Activated CD8-positive, alpha-beta T cell treated with anti-CD3 and anti-CD28 coated beads, Interleukin-2, amount 10 ng/mL, durations not matched to agents 7 days and 5 days (primary cell): Measurements from ENCODE around the gene LCTL. TPM values are rescaled to one million over a fixed set of nuclear protein-coding genes. Genes with fewer than 3 reads are reported as not detected.
A peak's percentile ranks its signal among the peaks of the same experiment; 100 is the strongest.

Experiments used
- ATAC-seq: fragments of 150-1000 bp; cut with Tn5 transposase; one replicate; pipeline ENCODE4 v1.10.0; 2021; ENCODE audit warnings: moderate library complexity
- CTCF ChIA-PET: fragments of 350-600 bp; sonication (Branson Sonifier 250); formaldehyde crosslinking; loops from one replicate; lab custom pipeline; 2021; ENCODE audit warnings: antibody characterized with exemption; lab: Charles Lee
- POLR2A ChIA-PET: fragments of 350-600 bp; sonication (Branson Sonifier 250); formaldehyde crosslinking; loops from one replicate; lab custom pipeline; 2021; ENCODE audit warnings: antibody characterized with exemption; lab: Charles Lee
- DNase-seq: peaks from one replicate; pipeline ENCODE4 v3.0.0-alpha.2; 2020
- H3K27ac Mint-ChIP-seq: one replicate; pipeline ENCODE4 v1.8.0; 2021; ENCODE audit warnings: mild to moderate bottlenecking, mixed read lengths
- H3K27me3 Mint-ChIP-seq: one replicate; pipeline ENCODE4 v1.8.0; 2021; ENCODE audit warnings: low read depth, mixed read lengths
- H3K36me3 Mint-ChIP-seq: one replicate; pipeline ENCODE4 v1.8.0; 2021; ENCODE audit warnings: low read depth, mixed read lengths
- H3K4me1 Mint-ChIP-seq: one replicate; pipeline ENCODE4 v1.8.0; 2021; ENCODE audit warnings: low read depth, mixed read lengths
- H3K4me3 Mint-ChIP-seq: one replicate; pipeline ENCODE4 v1.8.0; 2021; ENCODE audit warnings: mild to moderate bottlenecking, mixed read lengths
- H3K9me3 Mint-ChIP-seq: one replicate; pipeline ENCODE4 v1.8.0; 2022; ENCODE audit warnings: mixed read lengths; ENCODE audit not compliant: insufficient read depth
- total RNA-seq, 2 experiments: library from RNA; stranded (reverse); gene quantifications; one replicate each; pipeline ENCODE4 v1.2.3, GENCODE V29; 2021

Gene LCTL, protein sequence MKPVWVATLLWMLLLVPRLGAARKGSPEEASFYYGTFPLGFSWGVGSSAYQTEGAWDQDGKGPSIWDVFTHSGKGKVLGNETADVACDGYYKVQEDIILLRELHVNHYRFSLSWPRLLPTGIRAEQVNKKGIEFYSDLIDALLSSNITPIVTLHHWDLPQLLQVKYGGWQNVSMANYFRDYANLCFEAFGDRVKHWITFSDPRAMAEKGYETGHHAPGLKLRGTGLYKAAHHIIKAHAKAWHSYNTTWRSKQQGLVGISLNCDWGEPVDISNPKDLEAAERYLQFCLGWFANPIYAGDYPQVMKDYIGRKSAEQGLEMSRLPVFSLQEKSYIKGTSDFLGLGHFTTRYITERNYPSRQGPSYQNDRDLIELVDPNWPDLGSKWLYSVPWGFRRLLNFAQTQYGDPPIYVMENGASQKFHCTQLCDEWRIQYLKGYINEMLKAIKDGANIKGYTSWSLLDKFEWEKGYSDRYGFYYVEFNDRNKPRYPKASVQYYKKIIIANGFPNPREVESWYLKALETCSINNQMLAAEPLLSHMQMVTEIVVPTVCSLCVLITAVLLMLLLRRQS
- not detected for total RNA-seq

DNA sequence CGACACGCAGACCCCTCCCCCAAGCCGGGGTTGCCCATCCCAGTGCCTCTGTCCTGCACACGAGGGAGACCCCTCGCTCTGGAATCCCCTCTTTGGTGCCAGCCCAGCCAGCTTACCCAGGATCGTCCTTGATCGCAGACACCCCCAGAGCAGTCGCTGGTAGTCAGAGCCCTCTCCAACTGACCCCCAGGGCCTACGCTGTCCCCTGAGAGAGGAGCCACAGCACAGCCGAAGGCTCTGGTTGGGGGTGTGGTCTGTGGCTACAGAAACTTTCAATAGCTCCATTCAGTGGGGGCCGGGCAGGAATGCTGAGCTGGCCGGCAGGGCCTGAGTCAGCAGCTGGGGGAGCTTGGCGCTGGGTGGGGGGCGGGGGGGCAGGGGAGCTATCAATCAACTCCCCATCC lies at the start of gene LCTL:
Gene LCTL, minus strand, starts transcription at position 258 of the 404 bp plus-strand sequence. CDS start 633 bp downstream, outside the sequence.
- ChIA-PET CTCF (interaction anchor here (0.8 to 1.7 kb wide), 3 partner anchors 10 to 68 kb away, joined by 3 to 6 read pairs (median 5); partner anchors contain the start of gene SNAPC5), POLR2A (no interaction called here)
- Mint-ChIP-seq H3K36me3 (no peaks in the 10 kb centered on the region), H3K27me3 (no peaks in the 10 kb centered on the region), H3K9me3 (no peaks in the 10 kb centered on the region), H3K4me1 (peaks cover 6% of the 10 kb centered on the region), H3K4me3 (no peak within 1 kb of the TSS), H3K27ac (peak within 1 kb of the TSS; percentile 5)
- no peak for DNase-seq
- ATAC-seq, result no peak

DNA sequence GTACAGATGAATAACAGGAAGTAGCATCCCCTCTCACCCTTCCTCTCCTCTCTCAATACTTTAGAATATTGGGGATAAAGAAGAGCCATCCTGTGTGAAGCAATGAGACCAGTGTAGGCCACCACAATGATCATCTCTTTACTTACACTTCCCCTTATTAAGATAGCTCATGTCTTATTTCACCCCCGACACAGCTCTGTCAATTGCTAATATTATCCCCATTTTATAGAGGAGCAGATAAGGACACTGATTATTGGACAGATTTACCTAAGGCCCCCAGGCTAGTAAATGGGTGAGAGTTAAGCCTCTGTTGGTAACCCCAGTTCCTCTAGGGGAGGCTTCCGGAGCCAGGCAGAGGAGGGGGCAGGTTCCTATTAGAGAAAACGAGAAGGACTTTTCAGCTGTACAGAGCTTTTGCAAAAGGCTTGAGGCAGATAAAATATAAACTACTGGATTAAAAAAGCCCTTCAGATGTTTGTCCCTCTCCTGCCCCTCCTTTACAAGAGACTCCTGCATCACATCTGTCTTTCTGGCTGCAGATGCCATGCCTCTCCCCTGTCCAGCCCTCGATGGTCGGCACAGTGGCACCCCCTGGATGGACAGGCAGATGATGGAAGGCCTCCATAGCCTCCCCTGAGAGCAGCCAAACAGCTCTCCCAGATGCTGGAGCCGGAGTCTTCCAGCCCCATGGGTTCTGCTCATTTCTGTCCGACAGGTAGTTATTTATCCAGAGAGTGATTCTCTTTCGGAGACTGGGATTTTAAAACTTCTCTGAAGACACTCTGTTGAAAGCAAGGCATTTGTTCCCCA lies 49.4 kb upstream of the LCTL start:
- Mint-ChIP-seq H3K27ac (peak overlapping the region; percentile 62), H3K27me3 (no peaks in the 10 kb centered on the region), H3K4me3 (no peak overlapping the region), H3K36me3 (peaks cover 5% of the 10 kb centered on the region), H3K9me3 (no peaks in the 10 kb centered on the region), H3K4me1 (peaks cover 45% of the 10 kb centered on the region)
- DNase-seq (no peak), ATAC-seq (no peak)
- ChIA-PET POLR2A (interaction anchor here (0.8 kb wide), 1 partner anchor 86 kb away, joined by 3 read pairs; no protein-coding TSS in a partner anchor), CTCF (interaction anchor here (0.9 to 5.7 kb wide), 4 partner anchors 11 to 288 kb away, joined by 3 to 40 read pairs (median 4); no protein-coding TSS in a partner anchor)

DNA sequence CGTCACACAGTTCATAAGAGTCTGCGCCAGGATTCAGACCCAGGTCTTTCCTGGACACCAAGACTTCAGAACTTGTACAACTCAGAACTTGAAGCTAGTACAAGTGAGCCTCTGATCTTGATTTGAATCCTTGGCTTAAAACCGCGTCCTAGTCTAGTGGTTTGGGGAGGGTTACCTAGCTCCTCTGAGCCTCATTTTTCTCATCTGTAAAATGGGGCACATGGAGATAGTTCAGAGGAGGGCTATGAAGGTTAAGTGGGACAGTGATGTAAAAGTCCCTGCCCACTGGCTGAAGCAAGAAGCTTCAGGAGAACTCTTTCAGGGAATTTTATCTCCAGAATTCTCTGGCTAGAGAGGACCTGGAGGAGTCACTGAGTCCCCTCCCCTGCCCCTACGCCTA lies 48.7 kb upstream of the LCTL start:
- DNase-seq (no peak), ATAC-seq (no peak)
- POLR2A ChIA-PET, result no interaction called here
- peak overlapping the region; percentile 85 for H3K27ac Mint-ChIP-seq
- peaks cover 45% of the 10 kb centered on the region for H3K4me1 Mint-ChIP-seq
- H3K27me3 Mint-ChIP-seq, result no peaks in the 10 kb centered on the region
- CTCF ChIA-PET, result interaction anchor here (0.7 to 5.7 kb wide), 7 partner anchors 10 to 289 kb away, joined by 3 to 40 read pairs (median 3); no protein-coding TSS in a partner anchor
- peaks cover 5% of the 10 kb centered on the region for H3K36me3 Mint-ChIP-seq
- no peaks in the 10 kb centered on the region for H3K9me3 Mint-ChIP-seq
- H3K4me3 Mint-ChIP-seq, result no peak overlapping the region

DNA sequence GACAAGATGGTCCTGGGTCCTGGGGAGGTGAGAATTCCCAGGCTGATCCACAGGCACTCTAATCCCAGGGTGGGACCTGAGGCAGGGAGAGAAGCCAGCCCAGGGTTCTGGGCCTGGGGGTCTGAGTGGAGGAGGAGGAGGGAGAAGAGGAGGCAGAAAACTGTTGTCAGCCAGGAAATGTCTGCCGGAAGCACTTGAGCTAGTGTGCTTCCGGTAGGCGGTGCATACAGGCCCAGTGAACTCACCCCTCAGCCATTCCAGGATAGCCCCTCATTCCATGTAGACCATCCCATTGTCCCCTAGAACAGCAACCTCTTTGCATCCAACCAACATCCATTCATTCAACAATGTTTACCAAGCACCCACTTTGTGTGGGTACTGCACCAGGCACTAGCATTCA lies 47.9 kb upstream of the LCTL start:
- no peak overlapping the region for H3K4me3 Mint-ChIP-seq
- ATAC-seq (no peak), DNase-seq (no peak)
- H3K9me3 Mint-ChIP-seq, result no peaks in the 10 kb centered on the region
- H3K27me3 Mint-ChIP-seq, result no peaks in the 10 kb centered on the region
- ChIA-PET POLR2A (no interaction called here), CTCF (interaction anchor here (0.7 to 5.7 kb wide), 6 partner anchors 10 to 290 kb away, joined by 3 to 40 read pairs (median 4); no protein-coding TSS in a partner anchor)
- peaks cover 42% of the 10 kb centered on the region for H3K4me1 Mint-ChIP-seq
- peak overlapping the region; percentile 85 for H3K27ac Mint-ChIP-seq
- peaks cover 5% of the 10 kb centered on the region for H3K36me3 Mint-ChIP-seq

DNA sequence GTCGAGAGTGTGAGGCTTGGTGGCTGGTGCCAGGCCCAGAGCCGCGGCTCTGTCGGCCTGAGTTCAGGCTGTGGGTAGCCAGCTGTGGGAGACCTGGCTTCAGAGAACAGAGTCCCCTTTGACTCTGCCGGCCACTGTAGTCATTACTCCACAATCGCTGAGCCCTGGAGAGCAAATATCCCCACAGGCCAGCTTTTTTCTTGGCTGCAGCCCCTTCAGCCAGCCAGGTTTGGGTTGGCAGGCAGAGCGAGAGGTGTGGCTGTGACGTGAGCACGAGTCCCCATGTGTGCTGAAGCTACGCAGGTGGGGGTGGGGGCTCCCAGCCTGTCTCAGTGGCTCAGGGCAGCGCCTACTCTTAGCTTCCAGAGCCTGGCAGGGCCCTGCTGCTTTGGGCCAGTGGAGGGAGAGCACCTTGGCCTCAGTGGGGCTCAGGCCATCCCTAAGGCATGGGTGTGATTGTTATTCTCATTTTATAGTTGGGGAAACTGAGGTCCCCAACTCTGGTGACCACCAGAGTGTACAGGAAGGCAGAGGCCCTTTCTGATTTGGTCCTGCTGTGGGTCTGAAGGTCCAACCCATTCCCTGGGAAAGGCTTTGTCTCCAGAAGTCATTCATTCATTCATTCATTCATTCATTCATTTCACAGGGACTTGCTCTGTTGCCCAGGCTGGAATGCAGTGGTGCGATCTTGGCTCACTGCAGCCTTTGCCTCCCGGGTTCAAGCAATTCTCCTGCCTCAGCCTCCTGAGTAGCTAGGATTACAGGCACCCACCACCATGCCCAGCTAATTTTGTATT lies 45.7 kb upstream of the LCTL start:
- CTCF ChIA-PET, result no interaction called here
- Mint-ChIP-seq H3K27me3 (peaks cover 6% of the 10 kb centered on the region), H3K4me3 (no peak overlapping the region), H3K4me1 (peaks cover 29% of the 10 kb centered on the region), H3K9me3 (no peaks in the 10 kb centered on the region), H3K27ac (no peak overlapping the region), H3K36me3 (peaks cover 5% of the 10 kb centered on the region)
- no peak for DNase-seq
- ATAC-seq, result no peak
- POLR2A ChIA-PET, result no interaction called here

DNA sequence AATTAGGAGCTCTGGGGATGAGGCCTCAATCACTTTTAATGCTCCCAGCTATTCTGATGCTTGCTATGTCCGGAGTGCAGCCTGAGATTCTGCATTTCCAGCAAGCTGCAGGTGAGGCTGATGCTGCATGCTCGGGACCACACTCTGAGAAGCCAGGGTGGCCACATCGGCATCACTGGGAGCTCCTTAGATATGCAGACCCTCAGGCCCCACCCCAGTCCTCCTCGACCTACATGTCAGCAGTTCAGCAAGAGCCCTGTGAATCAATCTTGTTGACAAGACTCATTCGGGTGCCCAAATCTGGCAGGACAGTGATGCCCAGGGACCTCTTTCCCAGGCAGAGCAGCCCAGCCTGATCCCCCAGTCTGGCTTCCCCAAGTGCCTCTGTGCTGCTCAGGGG lies 44.1 kb upstream of the LCTL start:
- ATAC-seq, result no peak
- DNase-seq, result no peak
- Mint-ChIP-seq H3K27ac (no peak overlapping the region), H3K27me3 (peaks cover 11% of the 10 kb centered on the region), H3K4me3 (no peak overlapping the region), H3K36me3 (peaks cover 5% of the 10 kb centered on the region), H3K9me3 (no peaks in the 10 kb centered on the region), H3K4me1 (peaks cover 20% of the 10 kb centered on the region)
- ChIA-PET CTCF (interaction anchor here (0.9 to 3.9 kb wide), 2 partner anchors 9 to 242 kb away, joined by 4 to 25 read pairs; no protein-coding TSS in a partner anchor), POLR2A (no interaction called here)

DNA sequence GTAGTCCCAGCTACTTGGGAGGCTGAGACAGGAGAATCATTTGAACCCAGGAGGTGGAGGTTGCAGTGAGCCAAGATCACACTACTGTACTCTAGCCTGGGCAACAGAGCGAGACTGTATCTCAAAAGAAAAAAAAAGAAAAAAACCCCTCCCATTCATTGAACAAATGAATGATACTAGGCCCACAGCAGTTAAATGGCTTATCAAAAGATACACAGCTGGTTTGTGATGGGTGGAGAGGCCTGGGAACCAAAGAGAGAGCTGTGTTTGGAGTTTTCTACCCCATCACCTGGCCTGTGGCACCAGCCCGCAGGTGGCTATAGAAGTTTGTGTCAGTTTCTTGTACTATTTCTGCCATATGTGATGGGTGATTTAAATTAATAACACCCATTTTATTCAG lies 43.1 kb upstream of the LCTL start:
- peaks cover 10% of the 10 kb centered on the region for H3K4me1 Mint-ChIP-seq
- H3K27ac Mint-ChIP-seq, result no peak overlapping the region
- ChIA-PET CTCF (interaction anchor here (3.9 to 9.9 kb wide), 2 partner anchors 10 to 242 kb away, joined by 25 to 96 read pairs; no protein-coding TSS in a partner anchor), POLR2A (no interaction called here)
- ATAC-seq, result no peak
- H3K36me3 Mint-ChIP-seq, result peaks cover 5% of the 10 kb centered on the region
- H3K4me3 Mint-ChIP-seq, result no peak overlapping the region
- H3K27me3 Mint-ChIP-seq, result peaks cover 11% of the 10 kb centered on the region
- DNase-seq, result no peak
- no peaks in the 10 kb centered on the region for H3K9me3 Mint-ChIP-seq

DNA sequence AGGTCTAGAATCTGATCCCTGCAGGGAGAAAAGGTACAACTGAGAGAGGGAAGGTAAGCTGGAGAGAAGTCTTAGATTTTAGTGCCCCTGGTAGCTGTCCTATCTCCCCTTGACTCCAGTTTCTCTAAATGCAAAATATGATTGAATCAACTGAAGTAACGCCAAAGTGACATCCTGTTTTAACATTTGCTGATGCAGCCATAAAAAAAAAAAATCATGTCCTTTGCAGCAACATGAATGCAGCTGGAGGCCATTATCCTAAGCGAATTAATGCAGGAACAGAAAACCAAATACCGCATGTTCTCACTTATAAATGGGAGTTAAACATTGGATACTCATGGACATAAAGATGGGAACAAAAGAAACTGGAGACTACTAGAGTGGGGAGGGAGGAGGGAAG lies 42.4 kb upstream of the LCTL start:
- H3K36me3 Mint-ChIP-seq, result no peaks in the 10 kb centered on the region
- ATAC-seq (no peak), DNase-seq (no peak)
- H3K9me3 Mint-ChIP-seq, result no peaks in the 10 kb centered on the region
- ChIA-PET CTCF (interaction anchor here (3.9 to 9.9 kb wide), 2 partner anchors 11 to 243 kb away, joined by 25 to 96 read pairs; no protein-coding TSS in a partner anchor), POLR2A (no interaction called here)
- peaks cover 3% of the 10 kb centered on the region for H3K4me1 Mint-ChIP-seq
- H3K27ac Mint-ChIP-seq, result no peak overlapping the region
- H3K27me3 Mint-ChIP-seq, result peaks cover 11% of the 10 kb centered on the region
- H3K4me3 Mint-ChIP-seq, result no peak overlapping the region

DNA sequence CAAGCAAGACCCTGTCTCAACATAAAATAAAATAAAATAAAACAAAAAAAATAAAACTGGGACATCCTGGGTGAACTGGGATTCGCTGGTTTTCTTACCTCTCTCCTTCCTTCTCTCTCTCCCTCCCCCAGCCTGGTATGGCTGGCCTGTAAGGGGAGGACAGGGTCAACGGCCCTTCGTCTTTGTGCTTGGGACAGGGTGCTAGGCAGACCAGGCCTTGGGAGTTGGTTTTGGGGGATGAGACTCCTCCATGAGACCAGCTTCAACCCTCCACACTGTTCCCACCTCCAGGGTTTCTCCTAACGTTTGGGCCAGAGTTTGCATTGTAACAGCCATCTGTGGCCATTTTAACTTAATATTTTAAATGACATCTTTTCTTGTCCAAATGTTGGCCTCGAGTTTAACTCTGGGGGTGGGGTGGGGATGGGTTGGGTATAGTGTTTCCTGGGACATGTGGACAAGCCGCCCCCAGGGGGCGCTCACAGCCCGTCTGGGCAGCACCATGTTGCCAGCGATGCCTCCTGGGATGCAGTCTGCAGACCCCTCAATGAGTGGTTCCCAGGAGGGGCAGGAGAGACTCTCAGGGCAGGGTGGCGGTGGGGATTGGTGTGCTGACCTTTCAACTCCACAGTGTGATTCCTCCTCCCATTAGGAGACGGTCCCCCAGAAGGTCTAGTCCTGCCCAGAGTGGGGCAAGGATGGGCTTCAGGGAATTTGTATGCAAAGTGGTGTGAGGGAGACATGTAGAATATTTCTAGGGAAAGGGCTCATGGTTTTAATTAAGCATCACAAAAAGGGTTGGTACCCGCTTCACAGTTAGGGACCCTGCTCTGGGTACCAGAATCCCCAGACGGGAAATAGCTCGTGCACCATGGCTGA lies 37.7 kb upstream of the LCTL start:
- ChIA-PET POLR2A (no interaction called here), CTCF (interaction anchor here (0.6 to 9.9 kb wide), 12 partner anchors 11 to 261 kb away, joined by 3 to 96 read pairs (median 4); no protein-coding TSS in a partner anchor)
- DNase-seq, result peak; percentile 74
- H3K27ac Mint-ChIP-seq, result no peak overlapping the region
- H3K4me1 Mint-ChIP-seq, result peaks cover 9% of the 10 kb centered on the region
- no peaks in the 10 kb centered on the region for H3K9me3 Mint-ChIP-seq
- peak; percentile 88 for ATAC-seq
- H3K4me3 Mint-ChIP-seq, result no peak overlapping the region
- peaks cover 18% of the 10 kb centered on the region for H3K27me3 Mint-ChIP-seq
- H3K36me3 Mint-ChIP-seq, result no peaks in the 10 kb centered on the region

DNA sequence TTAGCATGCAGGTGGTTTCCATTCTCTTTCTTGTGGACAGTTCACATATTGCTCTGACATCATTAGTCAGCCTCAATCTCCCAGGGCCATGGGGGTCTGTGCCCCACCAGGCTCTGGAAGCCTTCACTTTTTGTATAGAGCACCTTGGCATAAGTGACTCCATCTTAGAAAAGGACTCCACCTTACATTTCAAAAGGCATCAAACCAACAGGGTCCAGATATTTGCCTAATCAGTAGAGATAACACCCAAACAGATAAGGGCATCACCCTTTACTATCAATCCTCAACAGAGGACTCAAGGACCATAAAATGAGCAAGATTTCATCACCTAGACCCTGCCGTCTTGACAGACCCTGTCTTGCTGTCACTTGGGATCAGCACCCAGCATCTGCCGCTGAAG lies 35.7 kb upstream of the LCTL start:
- POLR2A ChIA-PET, result no interaction called here
- DNase-seq (no peak), ATAC-seq (no peak)
- H3K9me3 Mint-ChIP-seq, result no peaks in the 10 kb centered on the region
- CTCF ChIA-PET, result interaction anchor here (9.9 kb wide), 1 partner anchor 249 kb away, joined by 96 read pairs; no protein-coding TSS in a partner anchor
- peaks cover 11% of the 10 kb centered on the region for H3K27me3 Mint-ChIP-seq
- H3K27ac Mint-ChIP-seq, result no peak overlapping the region
- peaks cover 25% of the 10 kb centered on the region for H3K4me1 Mint-ChIP-seq
- no peak overlapping the region for H3K4me3 Mint-ChIP-seq
- H3K36me3 Mint-ChIP-seq, result no peaks in the 10 kb centered on the region
